ENCODE measurements around the gene MAB21L3.

DNA sequence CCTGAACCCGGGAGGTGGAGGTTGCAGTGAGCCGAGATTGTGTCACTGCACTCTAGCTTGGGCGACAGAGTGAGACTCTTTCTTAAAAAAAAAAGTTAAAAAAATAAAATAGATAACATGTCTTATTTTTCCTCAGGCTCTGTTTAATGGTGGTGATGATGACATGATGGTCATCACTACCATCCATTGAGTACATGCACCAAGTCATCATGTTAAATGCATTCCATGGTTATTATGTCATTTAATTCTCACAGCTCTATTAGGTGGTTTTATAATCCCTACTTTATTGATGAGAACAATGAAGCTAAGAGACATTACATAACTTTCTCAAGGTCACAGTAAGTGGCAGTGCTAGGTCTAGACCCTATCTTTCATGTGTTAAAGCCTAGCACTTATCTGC is 34.4 kb upstream of the MAB21L3 start:
- no peak for TF ChIP-seq CEBPB (IDR thresholded peaks at IDR 0.05)
- TF ChIP-seq, protein P1, sequence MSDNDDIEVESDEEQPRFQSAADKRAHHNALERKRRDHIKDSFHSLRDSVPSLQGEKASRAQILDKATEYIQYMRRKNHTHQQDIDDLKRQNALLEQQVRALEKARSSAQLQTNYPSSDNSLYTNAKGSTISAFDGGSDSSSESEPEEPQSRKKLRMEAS (IDR thresholded peaks at IDR 0.05) = no peak
- no peak for TF ChIP-seq USF1 (IDR thresholded peaks at IDR 0.05)
- TF ChIP-seq NFIC (IDR thresholded peaks at IDR 0.05) = no peak
- no peak for TF ChIP-seq EP300 (IDR thresholded peaks at IDR 0.05; ENCODE audit: borderline replicate concordance)
- no peak for TF ChIP-seq YY1 (IDR thresholded peaks at IDR 0.05; ENCODE audit: low read depth)
- TF ChIP-seq CREB1 (IDR thresholded peaks at IDR 0.05; ENCODE audit: low read depth) = no peak
- TF ChIP-seq RAD21 (IDR thresholded peaks at IDR 0.05; ENCODE audit: low read depth) = no peak
- no peak for TF ChIP-seq FOXM1 (IDR thresholded peaks at IDR 0.05; ENCODE audit: borderline replicate concordance, low read depth)
- TF ChIP-seq TEAD4 (IDR thresholded peaks at IDR 0.05) = no peak
- TF ChIP-seq REST (IDR thresholded peaks at IDR 0.05; ENCODE audit: low read depth) = no peak
- no peak for TF ChIP-seq EGR1 (IDR thresholded peaks at IDR 0.05)
- TF ChIP-seq TAF1 (IDR thresholded peaks at IDR 0.05; ENCODE audit: low read depth) = no peak

Data from Ishikawa (cell line).